Glutamatergic neuron (in vitro differentiated cells): Measurements from ENCODE around the gene MYDGF. TPM values are rescaled to one million over a fixed set of nuclear protein-coding genes. Genes with fewer than 3 reads are reported as not detected.

ENCODE experiments used
- DNase-seq: peaks from one replicate; pipeline ENCODE4 v3.0.0; 2022
- H3K27ac Mint-ChIP-seq: one replicate; pipeline ENCODE4 v1.8.0; 2020; ENCODE audit warnings: mild to moderate bottlenecking, mixed read lengths, inconsistent platforms; ENCODE audit not compliant: unreplicated experiment
- H3K27me3 Mint-ChIP-seq: one replicate; pipeline ENCODE4 v1.8.0; 2020; ENCODE audit warnings: mild to moderate bottlenecking, moderate library complexity, mixed read lengths, inconsistent platforms; ENCODE audit not compliant: unreplicated experiment
- H3K36me3 Mint-ChIP-seq: one replicate; pipeline ENCODE4 v1.8.0; 2020; ENCODE audit warnings: mild to moderate bottlenecking, mixed read lengths, inconsistent platforms; ENCODE audit not compliant: unreplicated experiment
- H3K4me1 Mint-ChIP-seq: one replicate; pipeline ENCODE4 v1.8.0; 2020; ENCODE audit warnings: mild to moderate bottlenecking, low read depth, mixed read lengths, inconsistent platforms; ENCODE audit not compliant: unreplicated experiment
- H3K4me3 Mint-ChIP-seq: one replicate; pipeline ENCODE4 v1.8.0; 2020; ENCODE audit warnings: mild to moderate bottlenecking, mixed read lengths, inconsistent platforms; ENCODE audit not compliant: unreplicated experiment
- H3K9me3 Mint-ChIP-seq: one replicate; pipeline ENCODE4 v1.8.0; 2020; ENCODE audit warnings: mild to moderate bottlenecking, moderate library complexity, mixed read lengths, inconsistent platforms; ENCODE audit not compliant: unreplicated experiment
- total RNA-seq: library from RNA; stranded (reverse); fragmentation: NEBNext Ultra II Directional; extraction: Animal tissue kit (Norgen Biotek cat#: 25700); gene quantifications from one replicate; pipeline ENCODE4 v1.2.1, GENCODE V29; 2021; ENCODE audit not compliant: unreplicated experiment
- TF ChIP-seq, protein P1 (sequence below): fragments of 200-600 bp; sonication (generic); IDR thresholded peaks from one replicate; pipeline ENCODE4 v1.5.0; 2021; ENCODE audit not compliant: partially characterized antibody, unreplicated experiment

MYDGF gene
- total RNA-seq, 1 donor from 2014 or later: 32.6 TPM

DNA sequence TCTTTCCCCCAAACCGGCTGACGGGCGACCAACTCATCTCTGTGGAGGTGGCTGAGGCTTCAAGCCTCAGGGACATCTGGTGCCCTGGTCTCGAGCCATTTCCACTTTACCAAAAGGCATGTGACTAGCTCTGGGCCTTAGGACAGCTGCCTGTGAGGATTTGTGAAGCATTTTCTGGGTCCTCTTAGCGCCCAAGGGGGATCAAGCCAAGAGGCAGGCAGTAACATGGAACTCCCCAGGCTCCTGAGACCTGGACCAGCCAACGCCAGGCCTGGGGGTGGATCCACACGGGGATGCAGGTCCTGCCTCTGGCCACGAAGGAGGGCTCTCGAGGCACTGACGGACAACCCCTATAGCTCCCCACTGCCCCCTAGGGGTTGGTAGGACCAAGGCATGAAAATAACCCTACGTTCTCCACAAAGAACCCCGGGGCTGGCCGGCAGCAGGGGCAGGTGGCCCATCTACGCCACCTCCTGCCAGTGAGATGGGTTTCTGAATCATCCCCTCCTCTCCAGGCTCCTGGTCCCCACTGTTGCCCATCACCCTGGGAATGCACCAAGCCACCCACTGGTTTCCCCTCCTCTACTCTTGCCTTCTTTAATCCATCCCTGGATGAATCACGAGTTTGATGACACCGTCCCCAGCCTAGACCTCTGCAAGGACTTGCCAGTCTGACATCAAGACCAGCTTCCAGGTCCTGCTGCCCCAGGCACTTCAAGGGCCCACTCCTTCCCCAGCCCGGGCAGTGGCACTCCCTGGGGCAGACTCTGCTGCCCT is 7.0 kb upstream of the MYDGF start:
- peak; percentile 59 for DNase-seq

DNA sequence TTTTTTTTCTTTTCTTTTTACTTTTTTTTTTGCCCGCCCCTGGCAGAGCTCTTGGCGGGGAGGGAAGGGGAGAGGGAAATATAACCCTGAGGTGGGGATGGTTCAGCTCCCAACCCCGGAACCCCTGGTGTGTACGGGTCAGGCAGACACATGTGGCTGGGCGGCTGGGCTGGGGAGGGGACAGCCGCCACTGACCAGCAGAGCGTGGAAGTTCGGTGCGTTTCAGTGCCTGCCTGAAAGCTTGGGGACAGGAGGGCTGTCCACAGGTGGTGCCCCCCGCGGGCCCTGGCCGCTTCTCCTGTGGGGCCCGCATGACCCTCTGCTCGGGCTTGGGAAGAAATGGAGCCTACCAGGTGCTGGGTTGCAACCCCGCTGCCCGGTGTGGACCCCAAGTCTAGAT is 5.2 kb upstream of the MYDGF start:
- TF ChIP-seq, protein P1, sequence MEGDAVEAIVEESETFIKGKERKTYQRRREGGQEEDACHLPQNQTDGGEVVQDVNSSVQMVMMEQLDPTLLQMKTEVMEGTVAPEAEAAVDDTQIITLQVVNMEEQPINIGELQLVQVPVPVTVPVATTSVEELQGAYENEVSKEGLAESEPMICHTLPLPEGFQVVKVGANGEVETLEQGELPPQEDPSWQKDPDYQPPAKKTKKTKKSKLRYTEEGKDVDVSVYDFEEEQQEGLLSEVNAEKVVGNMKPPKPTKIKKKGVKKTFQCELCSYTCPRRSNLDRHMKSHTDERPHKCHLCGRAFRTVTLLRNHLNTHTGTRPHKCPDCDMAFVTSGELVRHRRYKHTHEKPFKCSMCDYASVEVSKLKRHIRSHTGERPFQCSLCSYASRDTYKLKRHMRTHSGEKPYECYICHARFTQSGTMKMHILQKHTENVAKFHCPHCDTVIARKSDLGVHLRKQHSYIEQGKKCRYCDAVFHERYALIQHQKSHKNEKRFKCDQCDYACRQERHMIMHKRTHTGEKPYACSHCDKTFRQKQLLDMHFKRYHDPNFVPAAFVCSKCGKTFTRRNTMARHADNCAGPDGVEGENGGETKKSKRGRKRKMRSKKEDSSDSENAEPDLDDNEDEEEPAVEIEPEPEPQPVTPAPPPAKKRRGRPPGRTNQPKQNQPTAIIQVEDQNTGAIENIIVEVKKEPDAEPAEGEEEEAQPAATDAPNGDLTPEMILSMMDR: no peak
- DNase-seq: no peak
- peaks cover 5% of the 10 kb centered on the region for H3K9me3 Mint-ChIP-seq
- no peaks in the 10 kb centered on the region for H3K36me3 Mint-ChIP-seq
- H3K27ac Mint-ChIP-seq: no peak overlapping the region
- no peaks in the 10 kb centered on the region for H3K4me1 Mint-ChIP-seq
- peaks cover 1% of the 10 kb centered on the region for H3K27me3 Mint-ChIP-seq
- H3K4me3 Mint-ChIP-seq: no peak overlapping the region

More for the DNA sequence above, 7.0 kb upstream of the MYDGF start:
- Mint-ChIP-seq H3K4me1 (no peaks in the 10 kb centered on the region), H3K27me3 (peaks cover 3% of the 10 kb centered on the region), H3K9me3 (peaks cover 5% of the 10 kb centered on the region), H3K27ac (peak overlapping the region; percentile 48), H3K4me3 (no peak overlapping the region), H3K36me3 (no peaks in the 10 kb centered on the region)
- TF ChIP-seq, protein P1: peak; percentile 67

DNA sequence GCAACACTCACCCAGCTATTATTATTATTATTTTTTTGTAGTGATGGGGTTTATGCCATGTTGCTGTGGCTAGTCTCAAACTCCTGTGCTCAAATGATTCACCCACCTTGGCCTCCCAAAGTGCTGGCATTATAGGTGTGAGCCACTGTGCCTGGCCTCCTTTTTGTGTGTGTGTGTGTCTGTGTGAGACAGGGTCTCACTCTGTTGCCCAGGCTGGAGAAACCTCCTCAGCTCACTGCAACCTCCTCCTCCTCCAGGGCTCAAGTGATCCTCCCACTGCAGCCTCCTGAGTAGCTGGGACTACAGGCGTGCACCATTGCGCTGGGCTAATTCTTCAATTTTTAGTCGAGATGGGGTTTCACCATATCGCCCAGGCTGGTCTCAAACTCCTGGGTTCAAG is 3.6 kb upstream of the MYDGF start:
- Mint-ChIP-seq H3K27me3 (peaks cover 1% of the 10 kb centered on the region), H3K27ac (no peak overlapping the region), H3K4me3 (no peak overlapping the region), H3K4me1 (peaks cover 2% of the 10 kb centered on the region), H3K9me3 (peaks cover 4% of the 10 kb centered on the region), H3K36me3 (no peaks in the 10 kb centered on the region)
- TF ChIP-seq, protein P1: no peak
- no peak for DNase-seq

DNA sequence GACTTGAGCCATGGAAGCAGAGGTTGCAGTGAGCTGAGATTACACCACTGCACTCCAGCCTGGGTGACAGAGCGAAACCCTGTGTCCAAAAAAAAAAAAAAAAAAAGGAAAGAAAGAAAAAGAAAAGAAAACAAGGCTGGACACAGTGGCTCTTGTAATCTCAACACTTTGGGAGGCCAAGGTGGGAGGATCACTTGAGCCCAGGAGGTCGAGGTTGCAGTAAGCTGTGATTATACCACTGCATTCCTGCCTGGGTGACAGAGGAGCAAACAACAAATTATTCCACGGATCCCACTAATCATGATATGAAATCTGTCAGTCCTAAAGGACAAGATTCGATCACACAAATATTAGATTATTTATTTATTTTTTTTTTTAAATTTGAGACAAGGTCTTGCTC is 3.1 kb upstream of the MYDGF start:
- Mint-ChIP-seq H3K36me3 (no peaks in the 10 kb centered on the region), H3K9me3 (peaks cover 4% of the 10 kb centered on the region), H3K27me3 (peaks cover 1% of the 10 kb centered on the region), H3K4me1 (peaks cover 2% of the 10 kb centered on the region), H3K27ac (no peak overlapping the region), H3K4me3 (no peak overlapping the region)
- TF ChIP-seq, protein P1: no peak
- no peak for DNase-seq

DNA sequence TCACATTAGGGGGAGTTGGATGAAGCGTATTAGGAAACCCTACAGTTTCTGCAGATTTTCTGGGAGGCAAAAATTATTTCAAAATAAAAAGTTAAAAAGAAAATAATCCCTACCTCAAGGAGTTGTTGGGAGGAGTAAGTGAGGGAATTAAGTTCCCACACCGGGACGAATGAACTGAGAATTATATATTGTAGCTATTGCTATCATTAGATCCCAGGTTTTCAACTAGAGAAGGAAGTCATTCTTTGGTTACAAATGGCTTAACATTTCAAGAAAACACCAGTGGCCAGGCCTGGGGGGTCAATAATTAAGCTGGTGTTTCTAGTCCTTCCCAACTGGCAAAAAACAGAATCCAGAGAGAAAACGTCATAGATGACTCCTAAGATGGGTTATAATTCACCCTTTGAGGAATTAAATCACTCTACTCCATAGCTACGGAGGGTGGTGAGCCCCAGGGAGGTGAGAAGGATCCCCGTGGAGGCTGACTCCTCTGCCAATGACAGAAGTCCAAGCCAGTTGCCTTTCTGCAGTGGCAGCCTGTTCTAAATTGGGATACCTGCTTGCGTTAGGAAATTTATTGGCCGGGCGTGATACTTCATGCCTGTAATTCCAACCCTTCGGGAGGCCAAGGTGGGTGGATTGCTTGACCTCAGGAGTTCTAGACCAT is 1.2 kb upstream of the MYDGF start:
- no peaks in the 10 kb centered on the region for H3K36me3 Mint-ChIP-seq
- peak overlapping the region; percentile 47 for H3K4me3 Mint-ChIP-seq
- H3K27ac Mint-ChIP-seq: no peak overlapping the region
- TF ChIP-seq, protein P1: no peak
- H3K4me1 Mint-ChIP-seq: peaks cover 2% of the 10 kb centered on the region
- peaks cover 1% of the 10 kb centered on the region for H3K9me3 Mint-ChIP-seq
- H3K27me3 Mint-ChIP-seq: peaks cover 1% of the 10 kb centered on the region
- DNase-seq: no peak
